SW480 (cell line): ENCODE measurements around the gene FAM227B.

Experiments used
- DNase-seq: peaks from one replicate; pipeline ENCODE4 v3.0.0-alpha.2; 2016; ENCODE audit warnings: low spot score

The FAM227B gene

GRCh38 chr15:49293941-49294340 is 326.7 kb downstream of the FAM227B start:
- DNase-seq, result no peak

GRCh38 chr15:49290191-49290590 is 330.4 kb downstream of the FAM227B start:
- no peak for DNase-seq

GRCh38 chr15:49288391-49288790 is 332.2 kb downstream of the FAM227B start:
- DNase-seq, result no peak

DNA sequence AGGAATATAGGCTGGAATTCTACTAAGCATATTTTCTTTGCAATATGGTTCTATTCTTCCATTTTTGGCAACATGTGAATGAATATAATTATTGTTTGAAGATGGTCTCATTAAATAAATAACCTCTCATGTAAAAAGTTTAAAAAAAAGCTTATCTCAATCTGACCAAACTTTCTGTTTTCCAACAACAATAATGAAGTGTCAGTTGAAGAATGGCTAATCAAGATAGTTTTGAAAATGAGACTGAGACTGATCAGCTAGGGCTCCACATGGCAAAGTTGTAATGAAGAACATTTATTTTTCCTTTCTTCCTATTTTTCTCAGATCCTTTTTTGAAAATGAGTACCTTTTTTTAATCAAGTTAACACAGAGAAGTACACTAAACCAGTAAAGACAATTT is 333.1 kb downstream of the FAM227B start:
- DNase-seq, result no peak

DNA sequence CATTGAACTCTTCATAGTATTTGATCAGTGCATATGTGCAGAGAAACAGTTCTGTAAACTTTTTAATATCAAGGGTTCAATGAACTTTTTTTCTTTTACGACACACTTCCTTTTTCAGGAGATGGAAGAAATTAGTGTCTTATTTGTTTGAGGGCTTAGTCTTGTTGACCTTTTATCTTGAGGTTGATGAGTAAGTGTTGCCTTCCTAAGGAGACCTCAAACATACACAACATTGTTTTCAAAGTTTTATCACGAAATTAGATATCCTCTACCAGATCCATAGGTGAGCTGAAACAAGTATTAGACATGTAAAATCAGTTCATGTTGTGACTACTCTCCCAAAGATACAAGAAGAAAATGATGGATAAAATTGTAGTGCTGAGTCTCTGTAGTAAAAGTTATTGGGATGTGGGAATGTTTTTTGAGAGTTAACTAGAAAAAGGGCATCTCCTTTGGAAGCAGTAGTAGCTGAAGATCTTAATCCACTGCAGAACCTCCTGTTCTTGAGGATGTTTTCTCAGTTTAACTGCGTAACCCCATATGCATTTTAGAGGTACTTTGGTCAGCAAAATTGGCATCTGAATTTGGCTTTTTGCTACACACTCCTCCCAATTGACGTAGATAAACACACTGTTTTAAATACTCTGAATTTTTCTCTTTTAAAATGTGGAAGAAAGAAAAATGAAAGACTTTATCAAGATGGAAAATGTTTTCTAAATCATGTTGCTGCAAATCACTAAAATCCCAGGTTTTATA is 333.8 kb downstream of the FAM227B start:
- DNase-seq, result no peak

GRCh38 chr15:49282366-49282765 is 338.3 kb downstream of the FAM227B start:
- no peak for DNase-seq

- DNase-seq, result no peak
These were observed 340.8 kb downstream of the FAM227B start for GRCh38 chr15:49279521-49280456.

- DNase-seq, result no peak
These were observed 341.9 kb downstream of the FAM227B start for GRCh38 chr15:49278751-49279150.
